HEK293 (cell line): ENCODE measurements around the gene PXYLP1.

ENCODE experiments used
- CTCF ChIP-seq: fragments of 450-650 bp; formaldehyde crosslinking; IDR thresholded peaks from 2 replicates; pipeline ENCODE4 v1.5.1; 2016; ENCODE audit warnings: missing biosample characterization, missing genetic modification characterization
- GFI1B ChIP-seq: fragments of 450-650 bp; formaldehyde crosslinking; IDR thresholded peaks from 2 replicates; pipeline ENCODE4 v1.5.1; 2016; ENCODE audit warnings: missing biosample characterization, missing genetic modification characterization
- KLF16 ChIP-seq: fragments of 450-650 bp; formaldehyde crosslinking; IDR thresholded peaks from 2 replicates; pipeline ENCODE4 v1.5.1; 2017; ENCODE audit warnings: missing biosample characterization, missing genetic modification characterization
- SETDB1 ChIP-seq: IDR thresholded peaks from one replicate; pipeline ENCODE4 v1.6.1; 2017; ENCODE audit warnings: mild to moderate bottlenecking, low read length, moderate library complexity, mixed read lengths; ENCODE audit not compliant: insufficient read length
- ZBTB10 ChIP-seq: fragments of 450-650 bp; formaldehyde crosslinking; IDR thresholded peaks from 2 replicates; pipeline ENCODE4 v1.5.1; 2016; ENCODE audit warnings: missing biosample characterization, missing genetic modification characterization
- ZBTB7A ChIP-seq: fragments of 450-650 bp; formaldehyde crosslinking; IDR thresholded peaks from 2 replicates; pipeline ENCODE4 v1.5.1; 2016; ENCODE audit warnings: low read depth, missing biosample characterization, missing genetic modification characterization
- ZFP3 ChIP-seq: fragments of 450-650 bp; formaldehyde crosslinking; IDR thresholded peaks from 2 replicates; pipeline ENCODE4 v1.5.1; 2016; ENCODE audit warnings: low read depth, missing biosample characterization, missing genetic modification characterization
- ZNF10 ChIP-seq: fragments of 450-650 bp; formaldehyde crosslinking; IDR thresholded peaks from 2 replicates; pipeline ENCODE4 v1.5.1; 2017; ENCODE audit warnings: missing biosample characterization, missing genetic modification characterization
- ZNF121 ChIP-seq: fragments of 450-650 bp; formaldehyde crosslinking; IDR thresholded peaks from 2 replicates; pipeline ENCODE4 v1.5.1; 2016; ENCODE audit warnings: missing biosample characterization, missing genetic modification characterization
- ZNF24 ChIP-seq: fragments of 450-650 bp; formaldehyde crosslinking; IDR thresholded peaks from 2 replicates; pipeline ENCODE4 v1.5.1; 2016; ENCODE audit warnings: missing biosample characterization, missing genetic modification characterization
- ZNF248 ChIP-seq: fragments of 450-650 bp; formaldehyde crosslinking; IDR thresholded peaks from 2 replicates; pipeline ENCODE4 v1.5.1; 2017; ENCODE audit warnings: missing biosample characterization, missing genetic modification characterization
- ZNF350 ChIP-seq: fragments of 450-650 bp; formaldehyde crosslinking; IDR thresholded peaks from 2 replicates; pipeline ENCODE4 v1.5.0; 2017; ENCODE audit warnings: missing biosample characterization, mild to moderate bottlenecking, missing genetic modification characterization
- ZNF776 ChIP-seq: fragments of 450-650 bp; formaldehyde crosslinking; IDR thresholded peaks from 2 replicates; pipeline ENCODE4 v1.5.0; 2017; ENCODE audit warnings: missing biosample characterization, missing genetic modification characterization, borderline replicate concordance
- ZSCAN18 ChIP-seq: fragments of 450-650 bp; formaldehyde crosslinking; IDR thresholded peaks from 2 replicates; pipeline ENCODE4 v1.5.1; 2016; ENCODE audit warnings: missing biosample characterization, missing genetic modification characterization

- TF ChIP-seq ZBTB7A: no peak
- no peak for TF ChIP-seq GFI1B (tag by site-specific recombination)
- TF ChIP-seq ZSCAN18 (tag by site-specific recombination): no peak
- TF ChIP-seq ZNF24 (tag by site-specific recombination): no peak
- TF ChIP-seq ZNF350 (tag by site-specific recombination): no peak
- TF ChIP-seq CTCF (tag by site-specific recombination): no peak
- no peak for TF ChIP-seq ZNF121 (tag by site-specific recombination)
- TF ChIP-seq ZNF248 (tag by site-specific recombination): no peak
- TF ChIP-seq ZFP3 (tag by site-specific recombination): no peak
- TF ChIP-seq ZNF776 (tag by site-specific recombination): no peak
- TF ChIP-seq ZBTB10 (tag by site-specific recombination): no peak
- no peak for TF ChIP-seq ZNF10 (tag by site-specific recombination)
- no peak for TF ChIP-seq SETDB1
- no peak for TF ChIP-seq KLF16 (tag by site-specific recombination)
Observed at GRCh38 chr3:141294301-141294700, 62.7 kb downstream of the PXYLP1 start.
